Measurements from ENCODE around the gene MUC6.

DNA sequence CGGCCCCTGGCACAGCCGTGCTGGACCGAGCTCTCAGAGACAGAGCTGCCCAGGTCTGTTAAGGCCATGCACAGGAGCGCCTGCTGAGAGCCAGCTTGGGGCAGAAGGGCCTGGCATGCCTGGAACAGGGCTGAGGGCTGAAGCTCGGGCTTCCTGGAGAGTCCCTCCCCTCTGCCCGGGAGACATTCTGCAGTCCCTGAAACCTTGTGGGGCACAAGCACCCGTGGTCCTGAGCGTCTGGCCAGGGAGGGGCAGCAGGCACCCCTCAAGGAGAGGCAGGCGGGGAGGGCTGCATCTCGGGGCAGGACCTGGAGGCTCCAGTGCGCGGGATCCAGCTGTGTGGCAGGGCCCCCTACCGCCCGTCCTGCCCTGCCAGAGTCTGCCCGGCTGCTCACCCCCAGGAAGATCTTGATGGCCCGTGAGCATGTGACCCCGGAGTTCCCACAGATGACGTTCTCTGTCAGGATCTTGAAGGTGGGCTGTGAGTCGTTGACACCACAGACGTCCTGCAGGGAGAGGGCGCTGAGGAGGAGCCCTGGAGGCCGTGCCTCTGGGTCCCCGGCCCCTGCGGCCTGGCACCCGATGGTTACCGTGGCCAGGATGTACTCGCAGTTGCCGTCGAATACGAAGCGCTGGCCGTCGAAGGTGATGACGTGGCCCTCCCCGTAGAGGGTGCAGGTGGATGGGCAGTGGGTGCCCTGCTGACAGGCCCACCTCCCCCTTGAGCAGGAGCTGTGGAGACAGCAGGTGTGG lies 10.9 kb downstream of the MUC6 start:
- TF ChIP-seq, protein P1, sequence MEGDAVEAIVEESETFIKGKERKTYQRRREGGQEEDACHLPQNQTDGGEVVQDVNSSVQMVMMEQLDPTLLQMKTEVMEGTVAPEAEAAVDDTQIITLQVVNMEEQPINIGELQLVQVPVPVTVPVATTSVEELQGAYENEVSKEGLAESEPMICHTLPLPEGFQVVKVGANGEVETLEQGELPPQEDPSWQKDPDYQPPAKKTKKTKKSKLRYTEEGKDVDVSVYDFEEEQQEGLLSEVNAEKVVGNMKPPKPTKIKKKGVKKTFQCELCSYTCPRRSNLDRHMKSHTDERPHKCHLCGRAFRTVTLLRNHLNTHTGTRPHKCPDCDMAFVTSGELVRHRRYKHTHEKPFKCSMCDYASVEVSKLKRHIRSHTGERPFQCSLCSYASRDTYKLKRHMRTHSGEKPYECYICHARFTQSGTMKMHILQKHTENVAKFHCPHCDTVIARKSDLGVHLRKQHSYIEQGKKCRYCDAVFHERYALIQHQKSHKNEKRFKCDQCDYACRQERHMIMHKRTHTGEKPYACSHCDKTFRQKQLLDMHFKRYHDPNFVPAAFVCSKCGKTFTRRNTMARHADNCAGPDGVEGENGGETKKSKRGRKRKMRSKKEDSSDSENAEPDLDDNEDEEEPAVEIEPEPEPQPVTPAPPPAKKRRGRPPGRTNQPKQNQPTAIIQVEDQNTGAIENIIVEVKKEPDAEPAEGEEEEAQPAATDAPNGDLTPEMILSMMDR (IDR thresholded peaks at IDR 0.05): no peak
- TF ChIP-seq EP300 (IDR thresholded peaks at IDR 0.05) (no peak), POLR2A (IDR thresholded peaks at IDR 0.05; ENCODE audit: low read depth) (no peak), POLR2AphosphoS5 (IDR thresholded peaks at IDR 0.05) (no peak)
